H1 (cell line): ENCODE results near the gene TTC28. TPM values are rescaled to one million over a fixed set of nuclear protein-coding genes. Genes with fewer than 3 reads are reported as not detected.

Experiments
- CTCF ChIA-PET: fragments of 300-600 bp; sonication (Branson Sonifier 250); formaldehyde crosslinking; loops from one replicate; lab custom pipeline; 2021; ENCODE audit not compliant: partially characterized antibody; lab: Charles Lee
- POLR2A ChIA-PET: fragments of 300-600 bp; sonication (Branson Sonifier 250); formaldehyde crosslinking; loops from one replicate; lab custom pipeline; 2021; ENCODE audit warnings: inconsistent platforms; ENCODE audit not compliant: partially characterized antibody; lab: Charles Lee
- DNase-seq, 2 experiments: peaks; one replicate each; pipeline versions ENCODE4 v3.0.0 to v3.0.0-alpha.2; 2010 to 2022; ENCODE audit warnings: low spot score in 2 of 2, low read depth in 1 of 2, mixed read lengths in 1 of 2
- FAIRE-seq: peaks from 2 replicates; lab custom pipeline; 2011; peaks lifted over from hg19 to GRCh38; lab: Jason Lieb, UNC
- H2AFZ ChIP-seq: 2 replicates; pipeline ENCODE4 v1.8.1; 2012; ENCODE audit warnings: low read length, inconsistent platforms
- H2AK5ac ChIP-seq: 2 replicates; pipeline ENCODE4 v1.6.1; 2013; ENCODE audit warnings: low read depth, low read length
- H2BK120ac ChIP-seq: replicated peaks from 2 replicates; pipeline ENCODE3; 2013; ENCODE audit warnings: low read depth, low read length, inconsistent platforms
- H2BK12ac ChIP-seq: 2 replicates; pipeline ENCODE4 v1.6.1; 2013; ENCODE audit warnings: low read depth, low read length
- H2BK15ac ChIP-seq: 2 replicates; pipeline ENCODE4 v1.6.1; 2013; ENCODE audit warnings: low read length
- H2BK20ac ChIP-seq: 2 replicates; pipeline ENCODE4 v1.6.1; 2013; ENCODE audit warnings: low read length
- H2BK5ac ChIP-seq: 2 replicates; pipeline ENCODE4 v1.6.1; 2013; ENCODE audit warnings: low read depth, low read length
- H3K14ac ChIP-seq: 2 replicates; pipeline ENCODE4 v1.6.1; 2013; ENCODE audit warnings: inconsistent platforms; ENCODE audit not compliant: insufficient read length
- H3K18ac ChIP-seq: 2 replicates; pipeline ENCODE4 v1.6.1; 2013; ENCODE audit warnings: low read length; ENCODE audit errors: extremely low read depth
- H3K23ac ChIP-seq: 2 replicates; pipeline ENCODE4 v1.6.1; 2013; ENCODE audit warnings: inconsistent platforms; ENCODE audit not compliant: insufficient read length
- H3K23me2 ChIP-seq: 2 replicates; pipeline ENCODE4 v1.6.1; 2013; ENCODE audit warnings: low read depth, low read length
- H3K27ac ChIP-seq: 2 replicates; pipeline ENCODE4 v1.6.1; 2011; ENCODE audit warnings: low read depth, low read length, inconsistent platforms
- H3K27me3 ChIP-seq, 4 experiments: replicated peaks in 1 of 4; 1 replicate in 1 of 4; 2 replicates in 3 of 4; pipeline versions ENCODE4 v1.6.1 to v1.8.1; 2011 to 2013; ENCODE audit warnings: low read length in 3 of 4, mild to moderate bottlenecking in 3 of 4, inconsistent platforms in 2 of 4, mixed read lengths in 2 of 4, moderate library complexity in 1 of 4; ENCODE audit not compliant: control insufficient read depth in 3 of 4, insufficient read depth in 3 of 4; ENCODE audit errors: extremely low read depth in 1 of 4
- H3K36me3 ChIP-seq, 4 experiments: 2 replicates each; pipeline versions ENCODE4 v1.6.1 to v1.8.1; 2011 to 2013; ENCODE audit warnings: mild to moderate bottlenecking in 4 of 4, low read length in 3 of 4, moderate library complexity in 2 of 4, control low read depth in 1 of 4, inconsistent platforms in 1 of 4; ENCODE audit not compliant: insufficient read depth in 4 of 4, control insufficient read depth in 2 of 4
- H3K4ac ChIP-seq: replicated peaks from 2 replicates; pipeline ENCODE3; 2013; ENCODE audit warnings: low read length, low read depth, mixed read lengths, inconsistent platforms; ENCODE audit not compliant: insufficient read length
- H3K4me1 ChIP-seq, 4 experiments: replicated peaks in 1 of 4; 1 replicate in 1 of 4; 2 replicates in 3 of 4; pipeline versions ENCODE4 v1.6.1 to v1.8.1; 2011 to 2013; ENCODE audit warnings: low read length in 3 of 4, inconsistent platforms in 2 of 4, mixed read lengths in 1 of 4; ENCODE audit not compliant: insufficient read depth in 4 of 4, control insufficient read depth in 3 of 4
- H3K4me2 ChIP-seq, 2 experiments: 2 replicates each; pipeline versions ENCODE4 v1.6.1 to v1.8.1; 2011 to 2013; ENCODE audit warnings: low read depth in 2 of 2, low read length in 2 of 2, control low read depth in 1 of 2, inconsistent platforms in 1 of 2, mild to moderate bottlenecking in 1 of 2; ENCODE audit not compliant: insufficient read depth in 1 of 2
- H3K4me3 ChIP-seq, 4 experiments: fragments of 200-600, 300-600 bp in 1 of 4; sonication (generic), shearing (Covaris generic), sonication (Bioruptor Twin) in 1 of 4; 2 replicates each; pipeline versions ENCODE4 v1.5.1 to v1.8.1; 2011 to 2016; ENCODE audit warnings: low read length in 4 of 4, low read depth in 3 of 4, control low read depth in 2 of 4, inconsistent platforms in 2 of 4, mild to moderate bottlenecking in 2 of 4, mixed read lengths in 1 of 4, moderate library complexity in 1 of 4; ENCODE audit not compliant: insufficient read depth in 2 of 4; ENCODE audit errors: extremely low read depth in 1 of 4
- H3K56ac ChIP-seq: replicated peaks from 2 replicates; pipeline ENCODE3; 2013; ENCODE audit warnings: low read depth, mild to moderate bottlenecking, mixed read lengths, low read length, inconsistent platforms; ENCODE audit not compliant: insufficient read length
- H3K79me1 ChIP-seq: 2 replicates; pipeline ENCODE4 v1.6.1; 2013; ENCODE audit warnings: low read depth, low read length, control low read depth
- H3K79me2 ChIP-seq, 2 experiments: 2 replicates each; pipeline versions ENCODE4 v1.6.1 to v1.8.1; 2012 to 2013; ENCODE audit warnings: low read length in 2 of 2, mild to moderate bottlenecking in 2 of 2, inconsistent platforms in 1 of 2; ENCODE audit not compliant: insufficient read depth in 2 of 2, control insufficient read depth in 1 of 2
- H3K9ac ChIP-seq, 4 experiments: replicated peaks in 1 of 4; 1 replicate in 1 of 4; 2 replicates in 3 of 4; pipeline versions ENCODE4 v1.6.1 to v1.8.1; 2011 to 2013; ENCODE audit warnings: low read depth in 3 of 4, low read length in 3 of 4, control low read depth in 2 of 4, mild to moderate bottlenecking in 2 of 4, moderate library complexity in 2 of 4, inconsistent platforms in 1 of 4; ENCODE audit errors: extremely low read depth in 1 of 4
- H3K9me3 ChIP-seq, 2 experiments: 2 replicates each; pipeline versions ENCODE4 v1.6.1 to v1.8.1; 2012 to 2013; ENCODE audit warnings: mild to moderate bottlenecking in 2 of 2, moderate library complexity in 2 of 2, control low read depth in 1 of 2, inconsistent platforms in 1 of 2, low read depth in 1 of 2, low read length in 1 of 2, mixed read lengths in 1 of 2; ENCODE audit not compliant: insufficient read depth in 2 of 2
- H4K20me1 ChIP-seq, 2 experiments: replicated peaks in 1 of 2; 2 replicates each; pipeline versions ENCODE3 to v1.8.1; 2011 to 2013; ENCODE audit warnings: inconsistent platforms in 2 of 2, low read length in 2 of 2, mild to moderate bottlenecking in 1 of 2; ENCODE audit not compliant: insufficient read depth in 2 of 2, control insufficient read depth in 1 of 2
- H4K5ac ChIP-seq: 2 replicates; pipeline ENCODE4 v1.6.1; 2013; ENCODE audit warnings: low read length, low read depth, mixed read lengths, inconsistent platforms; ENCODE audit not compliant: insufficient read length
- H4K8ac ChIP-seq: 2 replicates; pipeline ENCODE4 v1.8.0; 2013; ENCODE audit warnings: mild to moderate bottlenecking, moderate library complexity, low read length, inconsistent platforms; ENCODE audit not compliant: insufficient read depth; ENCODE audit errors: extremely low read depth
- H4K91ac ChIP-seq: replicated peaks from 2 replicates; pipeline ENCODE3; 2013; ENCODE audit warnings: low read length, mixed read lengths, inconsistent platforms; ENCODE audit not compliant: insufficient read length
- CTBP2 ChIP-seq: IDR thresholded peaks from 2 replicates; pipeline ENCODE4 v1.7.0; 2011; ENCODE audit warnings: borderline replicate concordance, mild to moderate bottlenecking, moderate library complexity, mixed read lengths, low read length; ENCODE audit not compliant: insufficient read depth, insufficient read length
- GTF2F1 ChIP-seq: IDR thresholded peaks from 2 replicates; pipeline ENCODE4 v1.6.1; 2012; ENCODE audit warnings: low read depth, low read length, improper control_type of control experiment, borderline replicate concordance
- JUN ChIP-seq: IDR thresholded peaks from 2 replicates; pipeline ENCODE4 v1.6.1; 2011; ENCODE audit warnings: low read depth, mild to moderate bottlenecking, improper control_type of control experiment, low read length
- KDM5A ChIP-seq: fragments of 200-600 bp; IDR thresholded peaks from 2 replicates; pipeline ENCODE4 v1.7.1; 2012; ENCODE audit warnings: mild to moderate bottlenecking, low read length, inconsistent platforms, mixed read lengths
- SAP30 ChIP-seq: fragments of 300-600 bp; sonication (generic); IDR thresholded peaks from 2 replicates; pipeline ENCODE4 v1.7.1; 2012; ENCODE audit warnings: low read length, moderate library complexity, mild to moderate bottlenecking, inconsistent platforms; ENCODE audit not compliant: insufficient read depth, insufficient replicate concordance
- SIN3A ChIP-seq, 2 experiments: IDR thresholded peaks in 1 of 2; conservative IDR thresholded peaks in 1 of 2; 2 replicates each; pipeline ENCODE4 v1.6.1; 2011 to 2012; ENCODE audit warnings: low read length in 2 of 2, improper control_type of control experiment in 1 of 2, low read depth in 1 of 2, mild to moderate bottlenecking in 1 of 2
- SIX5 ChIP-seq: IDR thresholded peaks from 2 replicates; pipeline ENCODE4 v1.6.1; 2011; ENCODE audit warnings: mild to moderate bottlenecking, low read depth, low read length
- SP2 ChIP-seq: IDR thresholded peaks from 2 replicates; pipeline ENCODE4 v1.6.1; 2012; ENCODE audit warnings: mild to moderate bottlenecking, low read length, inconsistent platforms
- TBP ChIP-seq: IDR thresholded peaks from 2 replicates; pipeline ENCODE4 v1.6.1; 2011; ENCODE audit warnings: low read depth, low read length, improper control_type of control experiment
- ZNF274 ChIP-seq: IDR thresholded peaks from 2 replicates; pipeline ENCODE4 v1.7.0; 2012; ENCODE audit warnings: low read length, borderline replicate concordance; ENCODE audit errors: extremely low read depth
- WGBS, 2 experiments: shearing (Covaris generic) in 1 of 2; methylation state at CpG; one replicate each; pipeline versions ENCODE4 v1.1.6 to v1.1.7; 2013 to 2015; ENCODE audit warnings: low lambda C conversion rate in 2 of 2, mixed read lengths in 2 of 2, inconsistent platforms in 1 of 2, low coverage in 1 of 2, missing lambda C conversion rate in 1 of 2; ENCODE audit not compliant: insufficient replicate concordance in 2 of 2, insufficient coverage in 1 of 2, insufficient read length in 1 of 2; ENCODE audit errors: extremely low coverage in 1 of 2, missing lambda C conversion rate in 1 of 2; 5-methylcytosine and 5-hydroxymethylcytosine counted together
- polyA plus RNA-seq, 7 experiments: library from polyadenylated mRNA; depleted of rRNA in 3 of 7; stranded (reverse) in 5 of 7; unstranded in 2 of 7; fragments of >200 nt in 5 of 7; fragments of 200-250 nt in 2 of 7; gene quantifications; 1 replicate in 5 of 7; 2 replicates in 1 of 7; 4 replicates in 1 of 7; pipeline versions ENCODE4 v1.2.1 to v1.2.3, GENCODE V29; 2011 to 2013; ENCODE audit warnings: missing spikeins in 2 of 7, mixed read lengths in 2 of 7
- total RNA-seq: library from RNA; stranded (reverse); fragmentation: NEBNext Ultra II Directional; extraction: Animal tissue kit (Norgen Biotek cat#: 25700); gene quantifications from 2 replicates; pipeline ENCODE4 v1.2.1, GENCODE V29; 2021

TTC28 gene
- total and polyA plus RNA-seq, 2 of the 8 experiments (the other 6 are each of a cell fraction or from before 2014, with no cell fraction given), result 2.6 to 12.6 TPM

- Histone ChIP-seq H3K23ac (no peak overlapping the region), H2AK5ac (no peak overlapping the region), H4K8ac (no peak overlapping the region), H4K5ac (no peak overlapping the region), H3K36me3 (peaks cover 0 to 28% (median 16%) of the 10 kb centered on the region in 4 experiments; a peak in 7 of 8 replicates), H3K4me2 (no peak overlapping the region), H3K4me3 (no peak overlapping the region), H3K27ac (no peak overlapping the region), H3K79me2 (no peaks in the 10 kb centered on the region), H4K91ac (no peak overlapping the region), H2BK12ac (no peak overlapping the region), H3K9ac (no peak overlapping the region), H3K14ac (no peak overlapping the region), H2BK120ac (no peak overlapping the region), H4K20me1 (no peaks in the 10 kb centered on the region), H3K23me2 (no peaks in the 10 kb centered on the region), H2BK15ac (no peak overlapping the region), H2AFZ (no peak overlapping the region), H3K4ac (no peak overlapping the region), H2BK5ac (no peak overlapping the region), H3K79me1 (no peaks in the 10 kb centered on the region), H3K18ac (no peak overlapping the region), H3K56ac (no peak overlapping the region), H3K4me1 (no peaks in the 10 kb centered on the region), H2BK20ac (no peak overlapping the region), H3K9me3 (no peaks in the 10 kb centered on the region), H3K27me3 (no peaks in the 10 kb centered on the region)
- ChIA-PET CTCF (interaction anchor here (0.7 kb wide), 1 partner anchor 80 kb away, joined by 3 read pairs; no protein-coding TSS in a partner anchor), POLR2A (no interaction called here)
- no peak for DNase-seq
- FAIRE-seq, result no peak
- TF ChIP-seq KDM5A (no peak), SIX5 (no peak), GTF2F1 (no peak), SAP30 (no peak), TBP (no peak), CTBP2 (no peak), ZNF274 (no peak), SP2 (no peak), JUN (no peak), SIN3A (conservative IDR thresholded peaks at IDR 0.05 in 1 of 2, IDR thresholded peaks at IDR 0.05 in 1 of 2; ENCODE audit: low read depth in 1 of 2, low read length in 2 of 2) (no peak)
- 95% methylated on average over 7 of the region's 7 CpGs; no CpG with 5 or more reads in 1 of the 2 experiments for WGBS, 2 experiments
Observed at GRCh38 chr22:28715611-28716010, 36.0 kb upstream of the TTC28 start.
